HG03432 (cell line): ENCODE results near the gene HS6ST2.

Source experiments
- ATAC-seq: cut with Tn5 transposase; IDR thresholded peaks from one replicate; pipeline ENCODE4 v1.9.1; 2021; ENCODE audit warnings: mild to moderate bottlenecking, moderate library complexity; ENCODE audit not compliant: unreplicated experiment

The HS6ST2 gene

GRCh38 chrX:132624466-132624865 is 334.0 kb downstream of the HS6ST2 start:
- ATAC-seq = no peak

GRCh38 chrX:132623942-132624341 is 334.5 kb downstream of the HS6ST2 start:
- no peak for ATAC-seq

GRCh38 chrX:132623300-132623699 is 335.1 kb downstream of the HS6ST2 start:
- ATAC-seq = no peak

- ATAC-seq = no peak
Measured at GRCh38 chrX:132622130-132622529, 336.3 kb downstream of the HS6ST2 start.

- no peak for ATAC-seq
Measured at GRCh38 chrX:132618810-132619209, 339.6 kb downstream of the HS6ST2 start.

GRCh38 chrX:132615391-132616131 is 342.9 kb downstream of the HS6ST2 start:
- peak; percentile 72 for ATAC-seq

GRCh38 chrX:132614297-132614696 is 344.1 kb downstream of the HS6ST2 start:
- no peak for ATAC-seq

- ATAC-seq = no peak
Measured at GRCh38 chrX:132613801-132614200, 344.6 kb downstream of the HS6ST2 start.

GRCh38 chrX:132612821-132613564 is 345.4 kb downstream of the HS6ST2 start:
- ATAC-seq = no peak

GRCh38 chrX:132610536-132610935 is 347.9 kb downstream of the HS6ST2 start:
- no peak for ATAC-seq

- no peak for ATAC-seq
Measured at GRCh38 chrX:132609362-132609848, 349.0 kb downstream of the HS6ST2 start.

- ATAC-seq = no peak
Measured at GRCh38 chrX:132603700-132604286, 354.6 kb downstream of the HS6ST2 start.

GRCh38 chrX:132602701-132603100 is 355.7 kb downstream of the HS6ST2 start:
- no peak for ATAC-seq

GRCh38 chrX:132594999-132595398 is 363.4 kb downstream of the HS6ST2 start:
- no peak for ATAC-seq

GRCh38 chrX:132594129-132594528 is 364.3 kb downstream of the HS6ST2 start:
- ATAC-seq = no peak

GRCh38 chrX:132592880-132593279 is 365.5 kb downstream of the HS6ST2 start:
- peak; percentile 42 for ATAC-seq

- ATAC-seq = no peak
Measured at GRCh38 chrX:132591719-132592275, 366.6 kb downstream of the HS6ST2 start.

- ATAC-seq = no peak
Measured at GRCh38 chrX:132590350-132591026, 367.9 kb downstream of the HS6ST2 start.

GRCh38 chrX:132584936-132585335 is 373.5 kb downstream of the HS6ST2 start:
- no peak for ATAC-seq

GRCh38 chrX:132576939-132577338 is 381.5 kb downstream of the HS6ST2 start:
- no peak for ATAC-seq
